ENCODE results near the gene KRT8.

The KRT8 gene

DNA sequence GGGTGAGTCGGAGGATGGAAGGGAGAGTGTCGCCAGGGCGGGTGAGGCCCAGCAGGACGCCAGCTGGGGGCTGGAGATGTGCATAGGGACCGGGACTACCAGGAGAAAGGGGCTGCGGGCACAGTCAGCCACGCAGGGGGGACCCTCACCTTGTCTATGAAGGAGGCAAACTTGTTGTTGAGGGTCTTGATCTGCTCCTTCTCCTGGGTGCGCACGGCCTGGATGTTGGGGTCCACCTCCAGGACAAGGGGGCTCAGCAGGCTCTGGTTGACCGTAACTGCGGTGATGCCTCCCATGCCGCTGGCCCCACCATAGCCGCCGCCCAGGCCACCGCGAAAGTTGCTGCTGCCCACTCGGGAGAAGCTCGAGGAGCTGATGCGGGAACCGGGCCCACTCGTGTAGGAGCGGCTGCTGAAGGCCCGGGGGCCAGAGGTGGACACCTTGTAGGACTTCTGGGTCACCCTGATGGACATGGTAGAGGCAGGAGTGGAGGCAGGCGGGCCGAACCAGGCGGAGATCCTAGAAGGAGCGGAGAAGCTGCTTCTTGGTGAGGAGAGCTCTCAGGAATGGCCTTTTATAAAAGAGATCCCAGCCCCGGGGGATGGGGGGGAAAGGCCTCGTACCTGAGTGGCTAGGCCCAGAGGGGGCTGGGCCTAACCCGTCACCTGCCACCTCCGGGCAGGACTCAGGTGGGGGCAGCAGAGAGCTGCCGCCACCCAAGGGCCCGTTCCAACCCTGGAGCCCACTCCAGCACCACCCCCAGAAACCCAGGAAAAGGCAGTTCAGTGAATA, at the start of gene KRT8:
TSS of gene KRT8 (minus strand) at position 568 of the 792 bp plus-strand sequence. CDS start at position 473, 95 bp downstream.
- peak; percentile 94 for DNase-seq

DNA sequence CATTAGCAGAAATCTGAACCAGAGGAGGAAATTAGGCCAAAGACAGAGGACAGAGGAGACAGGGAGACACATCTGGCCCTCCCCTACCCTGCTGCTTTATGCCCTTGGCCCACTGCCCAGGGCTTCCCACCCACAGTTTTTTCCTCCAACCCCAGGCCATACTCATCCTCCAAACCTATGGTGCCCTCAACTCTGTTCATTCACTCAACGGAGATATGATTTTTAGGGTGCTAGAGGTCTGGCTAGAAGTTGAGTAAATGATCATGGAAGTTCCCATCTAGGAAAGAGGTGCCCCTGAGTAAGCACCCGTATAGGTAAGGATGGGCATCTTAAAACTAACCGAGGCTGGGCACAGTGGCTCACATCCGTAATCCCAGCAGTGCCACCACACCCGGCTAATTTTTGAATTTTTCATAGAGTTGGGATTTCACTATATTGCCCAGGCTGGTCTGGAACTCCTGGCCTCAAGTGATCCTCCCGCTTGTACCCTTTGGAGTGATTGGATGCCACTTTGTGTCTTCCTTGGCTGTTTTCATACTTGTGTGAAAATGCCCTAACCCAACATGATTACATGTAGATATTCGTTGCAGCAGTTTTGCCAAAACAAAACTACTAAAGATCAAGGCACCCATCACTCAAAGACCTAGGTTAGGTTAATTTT, 48.4 kb upstream of the KRT8 start:
- no peak for DNase-seq

DNA sequence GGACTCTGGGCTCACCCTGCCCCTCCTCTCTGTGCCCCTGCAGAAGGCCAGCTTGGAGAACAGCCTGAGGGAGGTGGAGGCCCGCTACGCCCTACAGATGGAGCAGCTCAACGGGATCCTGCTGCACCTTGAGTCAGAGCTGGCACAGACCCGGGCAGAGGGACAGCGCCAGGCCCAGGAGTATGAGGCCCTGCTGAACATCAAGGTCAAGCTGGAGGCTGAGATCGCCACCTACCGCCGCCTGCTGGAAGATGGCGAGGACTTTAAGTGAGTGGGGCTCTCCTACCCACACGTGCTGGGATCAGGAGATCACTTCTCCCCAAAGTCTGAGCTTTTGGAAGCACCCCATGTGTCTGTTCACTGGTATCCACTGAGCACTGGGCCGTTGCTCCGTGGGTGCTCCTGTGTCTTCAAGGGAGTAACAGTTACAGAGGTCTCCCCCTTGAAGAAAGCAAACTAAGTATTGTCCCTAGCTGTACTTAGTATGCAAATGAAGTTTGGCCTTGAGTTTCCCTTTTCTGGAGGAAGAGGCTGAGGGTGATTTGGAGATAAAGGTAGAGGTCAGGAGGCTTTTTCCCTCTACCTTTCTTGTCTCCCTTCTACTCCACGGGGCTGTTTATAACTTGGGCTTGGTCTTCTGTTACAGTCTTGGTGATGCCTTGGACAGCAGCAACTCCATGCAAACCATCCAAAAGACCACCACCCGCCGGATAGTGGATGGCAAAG, 47.4 kb upstream of the KRT8 start:
- DNase-seq, result no peak

DNA sequence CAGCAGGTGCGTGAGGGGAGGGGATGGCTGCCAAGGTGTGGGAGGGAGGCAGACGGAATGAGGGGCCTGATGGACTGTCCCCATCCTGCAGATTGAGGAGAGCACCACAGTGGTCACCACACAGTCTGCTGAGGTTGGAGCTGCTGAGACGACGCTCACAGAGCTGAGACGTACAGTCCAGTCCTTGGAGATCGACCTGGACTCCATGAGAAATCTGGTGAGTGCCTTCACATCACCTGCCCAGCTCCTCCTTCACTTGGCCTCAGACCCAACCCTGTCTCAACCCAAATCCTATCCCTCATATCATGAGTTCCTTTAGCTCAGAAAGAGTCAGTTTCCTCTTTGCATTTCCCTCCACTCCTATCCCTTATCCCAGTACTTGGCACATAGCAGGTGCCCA, 46.8 kb upstream of the KRT8 start:
- no peak for DNase-seq

DNA sequence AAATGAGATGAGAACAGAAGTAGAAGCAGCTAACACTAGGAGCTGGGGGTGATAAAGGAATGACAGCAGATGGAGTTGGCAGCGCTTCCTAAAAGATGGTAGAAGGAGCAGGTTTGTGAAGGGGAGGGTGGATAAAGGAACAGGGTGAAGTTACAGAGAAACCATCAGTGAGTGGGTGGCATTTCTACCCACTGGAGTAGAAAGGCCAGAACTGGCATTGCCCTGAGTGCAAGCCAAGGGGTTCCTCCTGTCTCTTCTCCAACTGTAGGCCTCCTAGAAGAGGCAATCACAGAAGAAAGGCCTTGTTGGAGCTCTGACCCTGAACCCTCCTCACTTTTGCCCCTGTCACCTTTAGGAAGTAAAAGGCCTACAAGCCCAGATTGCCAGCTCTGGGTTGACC, 46.2 kb upstream of the KRT8 start:
- no peak for DNase-seq

DNA sequence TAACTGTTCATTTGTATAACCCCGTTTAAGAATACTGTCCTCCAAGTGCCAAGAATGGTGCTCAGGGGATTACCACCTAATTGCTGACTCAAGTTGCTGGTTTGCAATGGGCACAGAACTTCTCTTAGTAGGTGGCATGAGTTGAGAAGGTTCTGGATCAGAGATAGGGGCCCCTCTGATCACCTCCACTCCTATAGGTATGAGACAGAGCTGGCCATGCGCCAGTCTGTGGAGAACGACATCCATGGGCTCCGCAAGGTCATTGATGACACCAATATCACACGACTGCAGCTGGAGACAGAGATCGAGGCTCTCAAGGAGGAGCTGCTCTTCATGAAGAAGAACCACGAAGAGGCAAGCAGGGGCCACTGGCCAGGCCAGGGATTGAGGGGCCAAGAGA, 45.7 kb upstream of the KRT8 start:
- DNase-seq, result no peak

DNA sequence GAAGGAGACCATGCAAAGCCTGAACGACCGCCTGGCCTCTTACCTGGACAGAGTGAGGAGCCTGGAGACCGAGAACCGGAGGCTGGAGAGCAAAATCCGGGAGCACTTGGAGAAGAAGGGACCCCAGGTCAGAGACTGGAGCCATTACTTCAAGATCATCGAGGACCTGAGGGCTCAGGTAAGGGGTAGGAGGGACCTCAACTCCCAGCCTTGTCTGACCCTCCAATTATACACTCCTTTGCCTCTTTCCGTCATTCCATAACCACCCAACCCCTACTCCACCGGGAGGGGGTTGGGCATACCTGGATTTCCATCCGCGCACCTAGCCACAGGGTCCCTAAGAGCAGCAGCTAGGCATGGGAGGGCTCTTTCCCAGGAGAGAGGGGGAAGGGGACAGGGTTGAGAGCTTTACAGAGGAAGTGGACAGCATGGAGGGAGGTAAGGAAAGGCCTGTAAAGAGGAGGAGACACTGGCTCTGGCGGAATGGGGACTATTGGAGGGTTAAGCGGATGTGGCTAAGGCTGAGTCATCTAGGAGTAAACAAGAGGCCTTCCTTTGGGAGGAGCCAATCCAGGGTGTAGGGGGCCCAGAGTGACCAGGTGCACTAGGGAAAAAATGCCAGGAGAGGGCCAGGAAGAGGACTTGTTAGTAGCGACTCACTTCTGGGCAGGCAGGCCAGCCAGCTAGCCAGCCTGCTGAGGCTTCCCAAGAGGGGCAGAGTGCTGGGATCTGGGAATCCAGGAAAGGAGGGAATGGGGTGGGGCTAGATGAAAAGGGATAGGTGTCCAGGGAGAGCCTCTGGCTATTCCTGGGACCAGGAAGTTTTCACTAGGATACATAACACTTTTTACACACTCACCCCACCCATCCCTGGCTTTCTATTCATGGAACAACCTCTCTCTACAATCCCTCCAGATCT, 44.8 kb upstream of the KRT8 start:
- peak; percentile 83 for DNase-seq

DNA sequence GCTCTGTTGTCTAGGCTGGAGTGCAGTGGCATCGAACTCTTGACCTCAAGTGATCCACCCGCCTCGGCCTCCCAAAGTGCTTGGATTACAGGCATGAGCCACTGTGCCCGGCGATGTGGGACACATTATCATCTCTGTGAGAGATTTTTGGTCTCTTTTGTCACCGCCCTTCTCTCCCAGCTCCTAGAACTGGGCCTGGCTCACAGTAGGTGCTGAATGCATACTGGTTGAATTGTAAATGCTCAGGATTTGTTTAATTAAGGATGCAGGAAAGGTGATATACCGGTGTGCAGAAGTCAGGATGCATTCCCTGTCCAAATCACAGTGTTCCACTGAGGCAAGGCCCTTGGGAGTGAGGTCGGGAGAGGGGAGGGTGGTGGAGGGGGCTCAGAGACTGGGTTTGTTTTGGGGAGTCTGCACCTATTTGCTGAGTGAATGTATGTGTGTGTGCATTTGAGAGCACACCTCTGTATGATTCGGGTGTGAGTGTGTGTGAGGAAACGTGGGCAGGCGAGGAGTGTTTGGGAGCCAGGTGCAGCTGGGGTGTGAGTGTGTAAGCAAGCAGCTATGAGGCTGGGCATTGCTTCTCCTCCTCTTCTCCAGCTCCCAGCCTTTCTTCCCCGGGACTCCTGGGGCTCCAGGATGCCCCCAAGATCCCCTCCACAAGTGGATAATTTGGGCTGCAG, 43.0 kb upstream of the KRT8 start:
- DNase-seq, result no peak

DNA sequence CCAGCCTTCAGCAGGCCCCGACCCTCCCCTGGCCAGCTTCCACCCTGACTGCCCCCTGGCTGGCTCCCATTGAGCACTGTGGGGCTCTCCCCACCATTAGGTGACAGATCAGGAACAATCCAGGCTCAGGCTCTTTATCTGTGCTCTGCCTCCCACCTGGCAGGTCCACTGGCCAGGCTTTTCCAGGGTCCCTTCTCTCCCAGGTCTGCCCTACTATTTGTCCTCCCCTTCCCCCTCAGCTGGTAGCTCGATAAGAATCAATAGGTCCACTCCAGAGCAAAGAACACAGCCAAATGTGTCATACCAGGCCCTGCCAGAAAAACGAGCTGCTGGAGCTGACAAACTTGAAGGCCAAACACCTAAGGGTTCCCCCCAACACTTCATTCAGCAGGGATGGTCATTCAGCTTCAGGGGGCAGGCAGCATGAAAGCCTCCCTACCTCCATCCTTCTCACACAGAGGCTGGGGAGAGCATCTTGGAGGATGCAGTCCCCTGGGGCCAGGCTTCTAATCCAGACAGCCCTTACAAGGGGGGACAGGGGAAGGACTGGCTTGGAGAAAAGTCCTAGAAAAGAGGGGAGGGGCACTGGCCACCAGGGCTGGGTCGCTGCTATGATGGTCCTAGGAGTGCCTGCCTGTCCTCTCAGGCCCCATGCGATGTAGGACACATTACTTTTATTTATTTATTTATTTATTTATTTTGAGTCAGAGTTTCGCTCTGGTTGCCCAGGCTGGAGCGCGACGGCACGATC, 42.1 kb upstream of the KRT8 start:
- DNase-seq, result no peak

DNA sequence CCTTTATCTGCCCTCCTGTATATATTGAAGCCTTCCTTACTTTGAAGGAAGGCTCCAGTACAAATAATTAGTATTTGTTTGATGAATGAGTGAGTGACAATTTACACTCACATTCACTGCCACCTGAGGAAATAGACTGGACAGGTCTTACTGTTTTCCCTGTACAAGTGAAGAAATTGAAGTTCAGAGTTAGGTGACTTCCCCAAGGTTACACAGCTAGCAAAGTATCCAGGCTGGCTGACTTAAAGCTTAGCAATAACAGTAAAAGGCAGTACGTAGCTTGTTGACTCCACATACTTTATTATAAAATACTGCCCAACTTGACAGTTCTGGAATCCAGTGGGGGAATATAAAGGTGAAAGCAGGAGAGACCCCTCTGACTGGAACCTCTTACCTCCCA, 41.5 kb upstream of the KRT8 start:
- no peak for DNase-seq

DNA sequence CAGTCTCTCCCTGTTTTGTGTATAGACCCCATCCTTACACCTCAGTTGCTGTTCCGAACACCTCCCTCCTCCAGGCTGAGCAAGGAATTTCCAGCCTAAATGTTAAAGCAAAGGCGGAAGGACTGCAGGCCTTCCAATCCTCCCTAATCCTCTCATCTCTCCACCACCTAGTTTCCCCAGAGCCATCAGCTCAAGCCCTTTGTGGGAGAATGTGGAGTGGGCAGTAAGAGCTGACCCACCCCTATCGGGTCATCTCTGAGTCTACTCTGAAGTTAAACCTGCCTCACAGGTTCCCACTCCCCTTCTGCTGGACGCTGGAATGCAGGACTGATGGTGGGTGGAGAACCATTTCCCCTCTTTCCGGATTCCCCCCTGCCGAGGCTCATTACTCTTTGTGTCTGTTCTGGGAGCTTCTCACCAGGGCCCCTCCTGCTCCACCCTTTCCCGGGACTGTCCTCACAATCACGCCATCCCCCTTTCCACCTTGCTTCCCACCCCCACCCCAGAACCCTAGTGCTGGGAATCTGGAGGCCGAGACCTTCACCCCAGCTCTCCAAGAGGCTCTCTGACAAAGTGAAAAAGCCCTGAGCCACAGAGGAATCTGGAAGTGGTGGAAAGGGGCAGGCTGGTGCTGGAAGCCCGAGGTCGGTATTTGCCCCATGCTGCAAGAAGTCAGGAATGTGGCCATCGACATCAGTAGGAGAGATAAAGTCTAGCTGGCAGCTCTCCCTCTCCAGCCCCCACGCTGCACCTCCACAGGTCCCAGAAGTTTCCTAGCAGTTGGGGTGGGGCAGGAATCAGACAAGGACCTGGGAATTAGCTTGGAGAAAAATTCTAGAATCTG, 40.7 kb upstream of the KRT8 start:
- no peak for DNase-seq

DNA sequence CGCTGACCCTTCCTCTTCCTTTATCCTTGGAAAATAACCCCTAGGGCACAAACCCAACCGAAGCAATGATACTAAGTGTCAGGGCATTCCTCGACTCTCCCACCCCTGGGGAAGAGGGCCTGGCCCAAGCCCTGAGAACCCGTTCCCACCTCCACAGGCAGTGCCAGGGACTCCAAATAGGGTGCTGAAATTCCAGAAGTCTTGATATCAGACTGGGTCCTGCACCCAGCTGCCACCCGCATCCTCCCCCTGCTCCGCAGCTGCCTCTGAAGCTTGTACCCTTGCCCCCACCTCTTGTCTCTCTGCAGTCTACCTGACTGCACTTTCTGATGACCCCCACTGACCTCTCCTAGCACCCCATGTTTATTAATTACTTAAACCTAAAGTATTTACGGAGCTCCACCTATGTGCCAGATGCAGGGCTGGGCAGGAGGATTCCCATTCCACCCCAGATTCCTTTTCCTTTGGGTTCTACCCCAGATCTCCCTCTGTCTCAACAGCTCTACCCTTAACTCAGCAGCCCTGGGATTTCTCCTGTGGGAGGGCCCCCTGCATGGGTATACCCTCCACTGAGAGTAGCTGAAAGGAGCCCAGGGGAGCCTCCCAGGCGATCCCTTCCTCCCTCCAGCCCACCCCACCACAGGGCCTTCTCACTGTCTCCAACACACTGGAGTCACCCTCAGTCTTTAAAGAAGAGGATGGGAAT, 40.0 kb upstream of the KRT8 start:
- DNase-seq, result no peak

DNA sequence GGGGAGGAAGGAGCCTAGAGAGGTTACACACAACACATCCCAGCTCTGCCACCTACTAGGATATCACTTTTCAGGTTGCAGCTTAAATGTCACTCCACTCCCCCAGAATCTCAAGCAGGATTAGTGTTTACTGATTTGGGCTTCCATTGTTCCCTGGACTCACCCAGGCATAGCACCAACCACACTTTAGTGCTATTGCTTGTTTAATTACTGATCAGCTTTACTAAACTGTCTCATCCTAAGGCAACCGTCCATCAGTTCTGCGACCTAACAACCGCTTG, 38.0 kb upstream of the KRT8 start:
- no peak for DNase-seq

DNA sequence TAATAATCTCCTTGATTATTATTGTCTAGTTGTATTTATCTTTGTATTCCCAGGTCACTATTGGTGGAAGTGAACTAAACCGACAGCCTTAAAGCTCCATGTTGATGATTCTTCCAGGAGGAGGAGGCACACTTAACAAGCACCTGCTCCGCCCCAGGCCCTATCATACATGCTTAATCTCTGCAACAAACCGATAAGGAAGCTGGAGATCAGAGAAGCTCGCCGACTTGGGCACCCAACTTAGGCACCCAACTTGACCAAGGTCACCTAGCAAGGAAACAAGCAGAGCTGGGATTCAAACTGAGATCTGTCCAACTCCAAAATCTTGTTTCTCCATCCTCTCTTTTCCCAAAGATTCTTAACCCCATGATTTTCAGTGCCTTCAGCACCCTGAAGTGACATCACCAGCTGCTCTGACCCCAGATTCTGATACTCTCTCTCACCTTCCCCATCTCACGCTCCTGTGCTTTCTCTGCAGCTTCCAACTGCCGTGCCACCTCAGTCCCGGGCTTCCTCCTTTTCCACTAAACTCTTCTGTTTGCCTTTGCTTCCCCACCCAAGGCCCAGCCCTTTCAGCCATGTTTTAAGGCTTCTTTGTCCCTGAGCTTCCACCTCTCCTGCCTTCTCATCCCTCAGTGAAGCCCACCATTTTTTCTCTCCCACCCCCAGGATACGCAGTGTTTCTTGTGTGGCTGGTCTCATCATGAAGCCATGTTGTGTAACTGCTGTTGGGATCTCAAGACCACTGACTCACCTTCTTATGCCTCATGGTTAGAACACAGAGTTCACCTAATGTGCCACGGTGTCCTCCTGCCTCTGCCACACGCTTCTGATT, 37.4 kb upstream of the KRT8 start:
- no peak for DNase-seq

DNA sequence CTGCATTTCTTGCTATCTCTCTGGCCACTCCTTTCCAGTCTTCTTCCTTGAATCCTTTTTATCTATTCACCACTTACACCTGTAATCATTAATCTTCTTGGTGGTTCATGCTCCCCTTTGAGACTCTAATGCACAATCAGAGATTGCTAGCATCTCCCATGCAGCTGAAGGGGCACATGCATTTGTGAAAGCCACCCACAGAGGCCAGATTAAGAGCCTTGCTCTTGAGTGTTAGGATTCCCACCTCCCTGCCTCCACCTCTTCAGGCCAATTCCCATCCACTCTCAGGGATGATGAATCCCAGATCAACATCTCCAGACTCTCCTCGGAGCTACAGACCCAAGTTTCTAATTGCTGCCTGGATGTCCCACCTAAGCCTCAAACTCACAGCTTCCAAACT, 24.7 kb upstream of the KRT8 start:
- DNase-seq, result no peak

DNA sequence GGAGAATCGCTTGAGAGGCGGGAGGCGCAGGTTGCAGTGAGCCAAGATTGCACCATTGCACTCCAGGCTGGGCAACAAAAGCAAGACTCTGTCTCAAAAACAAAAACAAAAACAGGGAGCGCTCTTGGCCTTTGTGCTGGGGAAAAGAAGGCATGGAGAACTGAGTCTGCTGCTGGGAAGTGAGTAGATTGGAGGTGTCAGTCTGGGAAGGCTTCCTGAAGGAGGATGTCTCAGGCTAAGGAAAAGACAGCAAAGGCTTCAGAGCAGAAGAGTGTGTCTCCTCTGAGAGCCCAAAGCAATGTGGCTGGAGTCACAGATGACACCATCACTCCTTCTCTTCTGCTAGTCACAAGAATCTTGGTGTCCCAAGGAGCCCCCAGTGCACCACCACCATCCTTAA, 23.1 kb upstream of the KRT8 start:
- no peak for DNase-seq

DNA sequence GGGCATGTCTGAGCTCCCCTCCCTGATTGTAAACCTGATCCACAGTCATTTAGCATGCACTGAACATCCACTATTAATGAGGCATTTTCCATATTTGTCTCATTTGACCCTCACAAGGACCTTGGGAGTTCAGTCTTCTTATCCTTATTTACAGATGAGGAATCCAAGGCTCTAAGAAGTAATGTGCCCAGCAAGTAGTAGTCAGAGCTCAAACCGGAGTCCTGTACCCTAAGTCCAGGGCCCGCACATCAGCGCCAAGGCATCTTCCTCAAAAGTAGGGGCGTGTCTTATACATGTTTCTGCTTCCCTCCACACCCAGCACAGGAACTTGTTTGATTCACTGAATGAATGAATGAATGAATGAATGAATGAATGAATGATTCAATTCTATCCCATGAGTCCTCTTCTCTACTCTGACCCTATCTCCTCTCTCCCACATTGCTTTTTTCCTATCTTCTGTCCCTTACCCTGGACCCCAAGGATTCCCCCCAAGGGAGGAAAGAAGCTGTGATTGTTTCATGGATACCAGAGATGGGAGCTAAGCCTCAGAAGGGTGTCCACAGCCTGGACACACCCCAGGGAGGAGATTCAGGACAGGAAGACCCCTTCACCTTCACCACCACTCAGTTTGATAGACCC, 21.8 kb upstream of the KRT8 start:
- no peak for DNase-seq

DNA sequence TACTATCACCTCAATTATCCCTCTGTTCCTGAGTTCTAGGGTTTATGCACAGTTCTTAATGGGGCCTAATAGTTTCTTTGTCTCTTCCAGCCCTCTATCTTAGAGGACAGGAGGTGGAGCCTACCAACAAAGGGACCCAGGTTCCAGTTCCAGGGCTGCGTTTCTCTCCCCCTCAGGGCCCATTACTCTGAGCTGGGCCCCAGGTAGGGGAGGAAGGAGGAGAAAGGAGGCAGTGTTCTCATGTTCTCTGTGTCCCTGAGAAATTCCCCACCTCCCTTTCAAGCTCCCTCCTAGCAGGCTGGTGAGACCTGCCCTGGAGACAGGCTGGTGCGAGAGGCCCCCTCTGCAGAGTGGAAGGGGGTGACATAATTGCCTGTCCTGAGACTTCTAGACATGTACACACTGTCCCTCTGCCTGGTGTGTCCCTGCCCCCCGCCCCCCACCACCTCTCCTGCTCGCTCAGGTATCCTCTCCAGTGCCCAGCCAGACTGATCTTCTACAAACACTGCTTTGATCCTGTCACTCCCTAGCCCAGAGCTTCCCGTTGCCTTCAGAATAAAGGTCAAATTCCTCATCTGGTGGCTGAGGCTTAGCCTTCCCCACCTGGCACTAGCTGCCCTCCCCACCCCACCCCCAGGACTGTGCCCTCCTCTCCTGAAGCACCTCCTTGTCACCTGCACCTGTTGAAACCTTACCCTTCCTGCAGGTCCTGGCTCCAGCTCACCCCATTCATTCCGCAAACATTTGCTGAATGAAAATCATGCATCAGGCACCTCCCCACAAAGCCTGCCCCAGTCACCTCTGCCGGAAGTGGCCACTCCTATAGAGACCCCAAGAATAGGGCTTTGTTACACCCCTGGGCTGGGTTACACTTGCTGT, 21.1 kb upstream of the KRT8 start:
- DNase-seq, result peak; percentile 89
